Stomach (tissue), 4 donors: Measurements from ENCODE around the gene VEGFB.

ENCODE experiments used
- POLR2A ChIP-seq, 4 donors: fragments of 450-650 bp; IDR thresholded peaks; one replicate each; pipeline ENCODE4 v1.6.1; 2016; ENCODE audit warnings: antibody characterized with exemption in 4 of 4, control low read depth in 2 of 4, mild to moderate bottlenecking in 1 of 4, moderate library complexity in 1 of 4
- POLR2AphosphoS5 ChIP-seq, 3 donors: sonication (generic); formaldehyde crosslinking; IDR thresholded peaks; one replicate each; pipeline ENCODE4 v1.6.1; 2016; ENCODE audit warnings: antibody characterized with exemption in 3 of 3
- TF ChIP-seq, protein P1 (sequence below), 7 experiments: fragments of 450-650 bp in 4 of 7; fragments of 200-600 bp in 3 of 7; sonication (generic) in 3 of 7; IDR thresholded peaks; one replicate each; pipeline ENCODE4 v1.5.1; 2016 to 2019; ENCODE audit warnings: antibody characterized with exemption in 7 of 7, control low read depth in 2 of 7, mild to moderate bottlenecking in 1 of 7

DNA sequence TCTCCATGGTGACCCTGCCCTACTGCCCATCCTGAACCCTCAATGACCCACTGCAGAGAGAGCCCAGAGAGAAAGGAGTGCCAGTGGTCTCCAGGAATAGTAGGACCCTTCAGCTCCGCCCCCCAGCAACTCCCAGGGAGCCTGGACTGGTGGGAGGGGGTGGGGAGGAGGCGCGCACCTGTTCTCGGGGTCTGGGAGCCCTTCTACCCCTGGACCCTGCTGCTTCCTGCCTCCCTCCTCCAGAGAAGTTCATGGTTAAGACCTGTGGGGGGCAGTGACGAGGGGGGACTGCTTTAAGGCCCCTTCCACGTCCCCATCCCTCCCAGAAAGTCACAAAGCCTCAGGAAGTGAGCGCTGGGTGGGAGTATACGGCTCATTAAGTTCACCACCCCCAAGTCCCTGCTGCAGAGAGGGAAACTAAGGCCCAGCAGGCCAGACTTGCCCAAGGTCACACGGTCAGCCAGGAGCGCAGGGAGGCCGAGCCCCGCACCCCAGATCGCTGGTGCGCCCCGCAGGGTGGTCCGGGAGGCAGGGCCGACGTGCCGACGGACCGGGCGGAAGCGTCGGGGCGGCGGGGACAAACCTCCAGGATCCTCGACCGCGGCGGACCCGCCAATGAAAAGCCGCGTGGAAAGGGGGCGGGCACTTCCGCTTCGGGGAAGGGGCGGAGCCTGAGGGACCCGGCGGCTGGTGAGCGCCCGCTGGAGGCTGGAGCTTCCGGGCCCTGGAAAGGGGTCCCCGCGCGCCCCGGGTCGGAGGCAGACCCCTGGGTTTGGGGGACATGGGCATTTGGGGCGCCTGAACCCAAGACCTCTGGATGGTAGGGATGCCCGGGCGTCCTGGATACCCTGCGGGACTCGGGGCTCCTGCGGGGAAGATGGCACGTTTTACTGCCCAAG lies 8.5 kb upstream of the VEGFB start, which contains the start of the genes NUDT22 and TRPT1:
- TF ChIP-seq, protein P1, sequence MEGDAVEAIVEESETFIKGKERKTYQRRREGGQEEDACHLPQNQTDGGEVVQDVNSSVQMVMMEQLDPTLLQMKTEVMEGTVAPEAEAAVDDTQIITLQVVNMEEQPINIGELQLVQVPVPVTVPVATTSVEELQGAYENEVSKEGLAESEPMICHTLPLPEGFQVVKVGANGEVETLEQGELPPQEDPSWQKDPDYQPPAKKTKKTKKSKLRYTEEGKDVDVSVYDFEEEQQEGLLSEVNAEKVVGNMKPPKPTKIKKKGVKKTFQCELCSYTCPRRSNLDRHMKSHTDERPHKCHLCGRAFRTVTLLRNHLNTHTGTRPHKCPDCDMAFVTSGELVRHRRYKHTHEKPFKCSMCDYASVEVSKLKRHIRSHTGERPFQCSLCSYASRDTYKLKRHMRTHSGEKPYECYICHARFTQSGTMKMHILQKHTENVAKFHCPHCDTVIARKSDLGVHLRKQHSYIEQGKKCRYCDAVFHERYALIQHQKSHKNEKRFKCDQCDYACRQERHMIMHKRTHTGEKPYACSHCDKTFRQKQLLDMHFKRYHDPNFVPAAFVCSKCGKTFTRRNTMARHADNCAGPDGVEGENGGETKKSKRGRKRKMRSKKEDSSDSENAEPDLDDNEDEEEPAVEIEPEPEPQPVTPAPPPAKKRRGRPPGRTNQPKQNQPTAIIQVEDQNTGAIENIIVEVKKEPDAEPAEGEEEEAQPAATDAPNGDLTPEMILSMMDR (IDR thresholded peaks at IDR 0.05): no peak
- TF ChIP-seq POLR2A (IDR thresholded peaks at IDR 0.05) (peak in 1 of 4 donors; percentile 52), POLR2AphosphoS5 (IDR thresholded peaks at IDR 0.05) (peak; percentile 56 to 98 (median 87))
